Kidney (tissue), 14 donors: ENCODE data around the gene TRIP13. TPM values are rescaled to one million over a fixed set of nuclear protein-coding genes. Genes with fewer than 3 reads are reported as not detected.

Experiments
- DNase-seq, 5 donors: peaks; one replicate each; pipeline ENCODE4 v3.0.0-alpha.2; 2013 to 2020
- FAIRE-seq: peaks from 2 replicates; lab custom pipeline; 2012; peaks lifted over from hg19 to GRCh38; lab: Jason Lieb, UNC
- H3K27ac ChIP-seq, 2 donors: one replicate each; pipeline ENCODE4 v1.7.0; 2013; ENCODE audit warnings: low read depth in 2 of 2, low read length in 2 of 2, inconsistent platforms in 1 of 2
- H3K27me3 ChIP-seq: one replicate; pipeline ENCODE4 v1.7.1; 2013; ENCODE audit warnings: low read length, inconsistent platforms; ENCODE audit not compliant: control insufficient read depth, insufficient read depth
- H3K36me3 ChIP-seq, 3 donors: one replicate each; pipeline versions ENCODE4 v1.7.0 to v1.7.1; 2013; ENCODE audit warnings: low read length in 3 of 3, control low read depth in 1 of 3, inconsistent platforms in 1 of 3; ENCODE audit not compliant: insufficient read depth in 3 of 3, control insufficient read depth in 2 of 3
- H3K4me1 ChIP-seq, 3 donors: one replicate each; pipeline versions ENCODE4 v1.7.0 to v1.7.1; 2013; ENCODE audit warnings: low read length in 3 of 3, inconsistent platforms in 1 of 3, low read depth in 1 of 3; ENCODE audit not compliant: control insufficient read depth in 2 of 3, insufficient read depth in 2 of 3
- H3K4me3 ChIP-seq, 3 donors: one replicate each; pipeline versions ENCODE4 v1.7.0 to v1.8.1; 2013; ENCODE audit warnings: low read length in 3 of 3, control low read depth in 1 of 3, inconsistent platforms in 1 of 3
- H3K9ac ChIP-seq, 3 donors: one replicate each; pipeline versions ENCODE4 v1.7.0 to v1.7.1; 2013; ENCODE audit warnings: low read length in 3 of 3, control low read depth in 1 of 3, inconsistent platforms in 1 of 3
- H3K9me3 ChIP-seq, 3 donors: one replicate each; pipeline versions ENCODE4 v1.7.0 to v1.7.1; 2013; ENCODE audit warnings: low read length in 3 of 3, control low read depth in 1 of 3, inconsistent platforms in 1 of 3; ENCODE audit not compliant: control insufficient read depth in 2 of 3, insufficient read depth in 1 of 3
- intact Hi-C: fragments of 100-400 bp; cut with DNase I; formaldehyde crosslinking; loops from one replicate; pipeline ENCODE4 v1.11.1; 2022
- polyA plus RNA-seq: library from polyadenylated mRNA; stranded (reverse); fragments of 350-450 nt; fragmentation: Illumina TruSeq; extraction: RNeasy Lipid Tissue Mini Kit (QIAGEN cat#74804); gene quantifications from one replicate; pipeline ENCODE4 v1.2.3, GENCODE V29; 2014; ENCODE audit warnings: low read depth, low replicate concordance; ENCODE audit not compliant: insufficient read depth
- total RNA-seq: library from RNA; stranded (reverse); fragmentation: NEBNext Ultra II Directional; extraction: Animal tissue kit (Norgen Biotek cat#: 25700); gene quantifications from one replicate; pipeline ENCODE4 v1.2.1, GENCODE V29; 2021
- TF ChIP-seq, protein P1 (sequence below): IDR thresholded peaks from 3 replicates; pipeline ENCODE4 v1.5.1; 2012; ENCODE audit warnings: mild to moderate bottlenecking, moderate library complexity, borderline replicate concordance; ENCODE audit not compliant: insufficient read depth; ENCODE audit errors: extremely low read depth
- donor health status: control.
- donor health status: control.
- donor health status: control.
- donor health status: control.
- donor health status: control.
- donor health status: DM: yes; HTN: yes; CAD: no.
- donor health status: Normal renal cell carcinoma (clear cell type).

The TRIP13 gene
- total and polyA plus RNA-seq, 2 donors from 2014 or later: 0.86 to 1.6 TPM

DNA sequence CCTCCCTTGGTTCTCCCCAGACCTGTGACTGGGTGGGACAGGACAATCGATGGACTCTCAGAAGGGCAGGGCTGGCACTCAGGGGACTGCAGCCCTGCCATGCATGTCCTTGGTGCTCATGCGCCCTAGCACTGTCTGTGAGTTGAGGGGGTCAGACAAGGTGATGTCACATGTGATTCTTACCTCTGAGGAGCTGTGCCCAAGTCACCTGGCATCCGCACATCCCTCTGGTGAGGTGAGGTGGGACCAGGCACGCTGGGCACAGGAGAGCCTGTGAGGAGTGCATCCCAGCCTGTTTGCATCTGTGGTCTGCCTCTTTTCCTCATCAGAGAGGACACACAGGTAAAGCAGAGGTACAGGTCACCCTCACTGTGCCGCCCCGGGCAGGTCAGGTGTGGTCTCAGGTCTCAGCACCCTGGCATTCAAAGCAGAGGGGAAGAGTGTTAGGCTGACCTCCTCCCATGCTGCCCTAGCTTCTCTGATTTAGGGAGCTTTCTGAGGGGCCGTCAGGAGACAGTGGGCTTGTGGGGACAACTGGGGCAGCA is 14.8 kb downstream of the TRIP13 start:
- Histone ChIP-seq H3K36me3 (peaks cover 0 to 2% (median 0%) of the 10 kb centered on the region in 3 donors), H3K9me3 (no peaks in the 10 kb centered on the region), H3K27ac (no peak overlapping the region), H3K9ac (no peak overlapping the region), H3K4me1 (no peaks in the 10 kb centered on the region), H3K4me3 (no peak overlapping the region), H3K27me3 (no peaks in the 10 kb centered on the region)
- TF ChIP-seq, protein P1, sequence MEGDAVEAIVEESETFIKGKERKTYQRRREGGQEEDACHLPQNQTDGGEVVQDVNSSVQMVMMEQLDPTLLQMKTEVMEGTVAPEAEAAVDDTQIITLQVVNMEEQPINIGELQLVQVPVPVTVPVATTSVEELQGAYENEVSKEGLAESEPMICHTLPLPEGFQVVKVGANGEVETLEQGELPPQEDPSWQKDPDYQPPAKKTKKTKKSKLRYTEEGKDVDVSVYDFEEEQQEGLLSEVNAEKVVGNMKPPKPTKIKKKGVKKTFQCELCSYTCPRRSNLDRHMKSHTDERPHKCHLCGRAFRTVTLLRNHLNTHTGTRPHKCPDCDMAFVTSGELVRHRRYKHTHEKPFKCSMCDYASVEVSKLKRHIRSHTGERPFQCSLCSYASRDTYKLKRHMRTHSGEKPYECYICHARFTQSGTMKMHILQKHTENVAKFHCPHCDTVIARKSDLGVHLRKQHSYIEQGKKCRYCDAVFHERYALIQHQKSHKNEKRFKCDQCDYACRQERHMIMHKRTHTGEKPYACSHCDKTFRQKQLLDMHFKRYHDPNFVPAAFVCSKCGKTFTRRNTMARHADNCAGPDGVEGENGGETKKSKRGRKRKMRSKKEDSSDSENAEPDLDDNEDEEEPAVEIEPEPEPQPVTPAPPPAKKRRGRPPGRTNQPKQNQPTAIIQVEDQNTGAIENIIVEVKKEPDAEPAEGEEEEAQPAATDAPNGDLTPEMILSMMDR: no peak
- peak in 1 of 5 donors; percentile 18 for DNase-seq
- intact Hi-C loops: loop anchor here (10.0 kb wide), 2 partner anchors 243 to 463 kb away; partner anchors contain the start of gene EXOC3
- no peak for FAIRE-seq

DNA sequence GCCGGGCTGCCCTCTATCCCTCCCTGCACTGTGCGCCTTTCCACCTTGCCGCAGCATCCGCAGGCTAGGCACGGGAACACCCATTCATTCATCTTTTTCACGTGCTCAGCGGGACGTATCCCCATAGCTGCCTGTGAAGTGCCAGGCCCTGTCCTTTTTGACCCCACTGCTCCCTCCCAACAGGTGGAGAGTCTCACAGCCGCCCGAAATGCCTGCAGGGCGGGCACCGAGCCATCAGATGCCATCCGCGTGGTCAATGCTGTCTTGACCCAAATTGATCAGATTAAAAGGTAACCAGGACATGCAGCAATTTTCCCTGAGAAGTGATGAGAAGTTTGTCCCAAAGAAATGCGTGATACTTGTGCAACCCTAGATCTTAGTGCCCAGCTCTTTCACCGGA is 15.5 kb downstream of the TRIP13 start:
- FAIRE-seq (no peak), DNase-seq (peak in 1 of 5 donors; percentile 18)
- Histone ChIP-seq H3K9me3 (no peaks in the 10 kb centered on the region), H3K4me1 (no peaks in the 10 kb centered on the region), H3K27me3 (no peaks in the 10 kb centered on the region), H3K9ac (no peak overlapping the region), H3K36me3 (peaks cover 0 to 2% (median 0%) of the 10 kb centered on the region in 3 donors), H3K27ac (no peak overlapping the region), H3K4me3 (no peak overlapping the region)
- intact Hi-C loops: loop anchor here (10.0 kb wide), 2 partner anchors 243 to 463 kb away; partner anchors contain the start of gene EXOC3
- TF ChIP-seq, protein P1: no peak

DNA sequence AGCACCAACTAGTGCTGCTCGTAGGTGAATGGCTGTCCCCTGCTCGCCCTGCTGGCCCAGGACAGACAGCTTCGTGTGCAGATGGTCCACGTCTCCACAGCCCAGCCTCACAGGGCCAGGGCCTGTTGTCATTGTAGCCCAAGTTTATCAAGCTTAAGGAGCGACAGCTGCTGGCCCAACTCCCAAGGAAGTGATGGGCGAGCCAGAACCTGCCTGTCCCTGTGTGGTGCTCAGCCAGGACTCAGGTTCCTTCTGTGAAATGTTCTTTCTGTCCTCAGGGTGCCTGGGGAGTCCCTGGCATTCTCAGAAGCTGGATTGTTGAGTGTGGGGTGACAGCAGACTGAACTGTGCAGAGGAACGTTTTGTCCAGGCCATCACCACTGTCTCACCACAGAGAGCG is 16.4 kb downstream of the TRIP13 start:
- FAIRE-seq (no peak), DNase-seq (peak in 1 of 5 donors; percentile 10)
- Histone ChIP-seq H3K9me3 (no peaks in the 10 kb centered on the region), H3K4me3 (no peak overlapping the region), H3K27ac (no peak overlapping the region), H3K36me3 (peaks cover 0 to 2% (median 0%) of the 10 kb centered on the region in 3 donors), H3K9ac (no peak overlapping the region), H3K4me1 (no peaks in the 10 kb centered on the region), H3K27me3 (no peaks in the 10 kb centered on the region)
- intact Hi-C loops: loop anchor here (10.0 kb wide), 2 partner anchors 244 to 464 kb away; partner anchors contain the start of gene EXOC3
- TF ChIP-seq, protein P1: no peak
